NT2/D1 (cell line): ENCODE data around the gene CASQ2.

Source experiments
- SUZ12 ChIP-seq: IDR thresholded peaks from 2 replicates; pipeline ENCODE4 v1.6.1; 2011; ENCODE audit not compliant: insufficient read length, insufficient read depth; ENCODE audit errors: extremely low read depth
- YY1 ChIP-seq: IDR thresholded peaks from 2 replicates; pipeline ENCODE4 v1.6.1; 2011; ENCODE audit not compliant: insufficient read length, insufficient read depth
- ZNF274 ChIP-seq: IDR thresholded peaks from 2 replicates; pipeline ENCODE4 v1.6.1; 2011; ENCODE audit warnings: mild to moderate bottlenecking, low read depth, low read length

GRCh38 chr1:115701090-115701489 lies 67.4 kb downstream of the CASQ2 start:
- TF ChIP-seq ZNF274 (no peak), YY1 (no peak), SUZ12 (no peak)
